ENCODE measurements around the gene DEFB116.

GRCh38 chr20:31330893-31331292 lies 22.5 kb upstream of the DEFB116 start:
- TF ChIP-seq ZFX (IDR thresholded peaks at IDR 0.05; ENCODE audit: borderline replicate concordance) (no peak), CTCF (IDR thresholded peaks at IDR 0.05) (no peak)

Measured in 22Rv1 (cell line).